ENCODE measurements around the gene SLC7A10.

DNA sequence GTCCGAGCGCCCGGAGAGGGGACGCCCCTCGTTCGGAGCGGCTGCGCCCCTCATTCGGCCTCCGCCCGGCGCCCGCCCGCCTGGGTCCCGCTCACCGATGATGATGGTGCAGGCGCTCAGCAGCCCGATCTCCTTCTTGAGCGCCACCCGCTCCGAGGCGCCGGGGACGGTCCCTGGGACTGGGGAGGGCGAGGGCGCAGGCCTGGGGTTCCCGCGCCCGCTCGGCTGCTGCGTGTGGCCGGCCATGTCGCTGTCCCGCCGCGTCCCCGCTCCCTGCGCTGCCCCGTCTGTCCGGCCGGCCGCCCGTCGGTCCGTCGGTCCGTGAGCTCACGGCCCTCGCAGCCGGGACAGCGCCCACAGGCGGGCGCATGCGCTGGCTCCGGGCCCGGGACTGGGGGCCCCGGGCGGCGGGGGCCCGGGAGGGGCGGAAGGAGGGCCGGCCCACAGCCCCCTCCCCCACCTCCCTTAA is at the start of gene SLC7A10:
- TF ChIP-seq CTCF (IDR thresholded peaks at IDR 0.05) = no peak; the same call in 1 of the 2 replicates
- TF ChIP-seq SIN3A (IDR thresholded peaks at IDR 0.05; ENCODE audit: borderline replicate concordance, insufficient read depth, low read depth, low read length) = no peak
- TF ChIP-seq, protein P1, sequence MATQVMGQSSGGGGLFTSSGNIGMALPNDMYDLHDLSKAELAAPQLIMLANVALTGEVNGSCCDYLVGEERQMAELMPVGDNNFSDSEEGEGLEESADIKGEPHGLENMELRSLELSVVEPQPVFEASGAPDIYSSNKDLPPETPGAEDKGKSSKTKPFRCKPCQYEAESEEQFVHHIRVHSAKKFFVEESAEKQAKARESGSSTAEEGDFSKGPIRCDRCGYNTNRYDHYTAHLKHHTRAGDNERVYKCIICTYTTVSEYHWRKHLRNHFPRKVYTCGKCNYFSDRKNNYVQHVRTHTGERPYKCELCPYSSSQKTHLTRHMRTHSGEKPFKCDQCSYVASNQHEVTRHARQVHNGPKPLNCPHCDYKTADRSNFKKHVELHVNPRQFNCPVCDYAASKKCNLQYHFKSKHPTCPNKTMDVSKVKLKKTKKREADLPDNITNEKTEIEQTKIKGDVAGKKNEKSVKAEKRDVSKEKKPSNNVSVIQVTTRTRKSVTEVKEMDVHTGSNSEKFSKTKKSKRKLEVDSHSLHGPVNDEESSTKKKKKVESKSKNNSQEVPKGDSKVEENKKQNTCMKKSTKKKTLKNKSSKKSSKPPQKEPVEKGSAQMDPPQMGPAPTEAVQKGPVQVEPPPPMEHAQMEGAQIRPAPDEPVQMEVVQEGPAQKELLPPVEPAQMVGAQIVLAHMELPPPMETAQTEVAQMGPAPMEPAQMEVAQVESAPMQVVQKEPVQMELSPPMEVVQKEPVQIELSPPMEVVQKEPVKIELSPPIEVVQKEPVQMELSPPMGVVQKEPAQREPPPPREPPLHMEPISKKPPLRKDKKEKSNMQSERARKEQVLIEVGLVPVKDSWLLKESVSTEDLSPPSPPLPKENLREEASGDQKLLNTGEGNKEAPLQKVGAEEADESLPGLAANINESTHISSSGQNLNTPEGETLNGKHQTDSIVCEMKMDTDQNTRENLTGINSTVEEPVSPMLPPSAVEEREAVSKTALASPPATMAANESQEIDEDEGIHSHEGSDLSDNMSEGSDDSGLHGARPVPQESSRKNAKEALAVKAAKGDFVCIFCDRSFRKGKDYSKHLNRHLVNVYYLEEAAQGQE (IDR thresholded peaks at IDR 0.05; ENCODE audit: insufficient read depth in 1 of 2, low read depth in 2 of 2, low read length in 1 of 2) = no peak
- no peak for TF ChIP-seq TCF7L2 (IDR thresholded peaks at IDR 0.05; ENCODE audit: low read depth, low read length)

Data from Panc1 (cell line).